Ishikawa (cell line): ENCODE data around the gene KIF3C.

Experiments used
- EP300 ChIP-seq: IDR thresholded peaks from 2 replicates; pipeline ENCODE4 v1.6.1; 2012; ENCODE audit warnings: borderline replicate concordance
- FOXM1 ChIP-seq: IDR thresholded peaks from 2 replicates; pipeline ENCODE4 v1.6.1; 2012; ENCODE audit warnings: low read depth, borderline replicate concordance
- MAX ChIP-seq: IDR thresholded peaks from 2 replicates; pipeline ENCODE4 v1.6.1; 2012
- TCF12 ChIP-seq: IDR thresholded peaks from 2 replicates; pipeline ENCODE4 v1.6.1; 2012; ENCODE audit warnings: low read depth
- TEAD4 ChIP-seq: IDR thresholded peaks from 2 replicates; pipeline ENCODE4 v1.6.1; 2012
- ZBTB7A ChIP-seq: IDR thresholded peaks from 2 replicates; pipeline ENCODE4 v1.6.1; 2012; ENCODE audit warnings: low read depth

DNA sequence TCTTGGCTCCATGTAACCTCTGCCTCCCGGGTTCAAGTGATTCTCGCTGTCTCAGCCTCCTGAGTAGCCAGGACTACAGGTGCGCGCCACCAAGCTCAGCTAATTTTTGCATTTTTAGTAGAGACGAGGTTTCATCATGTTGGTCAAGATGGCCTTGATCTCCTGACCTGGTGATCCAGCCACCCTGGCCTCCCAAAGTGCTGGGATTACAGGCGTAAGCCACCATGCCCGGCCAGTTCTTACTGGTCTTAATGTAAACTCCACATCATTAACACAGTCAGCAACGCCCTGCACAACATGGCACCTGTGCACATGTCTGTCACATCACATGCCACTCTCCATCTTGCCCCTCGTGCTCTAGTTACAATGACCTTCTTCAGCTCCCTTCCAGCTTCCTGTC is 5.8 kb upstream of the KIF3C start:
- TF ChIP-seq EP300 (no peak), MAX (no peak), TEAD4 (no peak), ZBTB7A (no peak), FOXM1 (no peak), TCF12 (no peak)
